GM12878 (cell line): ENCODE results near the gene SCAANT1. TPM values are rescaled to one million over a fixed set of nuclear protein-coding genes. Genes with fewer than 3 reads are reported as not detected.

Source experiments
- ATAC-seq: fragments of 200-7000 bp; cut with Tn5 transposase; 3 replicates; pipeline ENCODE4 v1.9.1; 2020; ENCODE audit warnings: mild to moderate bottlenecking, moderate library complexity
- BruUV-seq: library from RNA; stranded (reverse); fragments of 400-500 nt; replicated peaks from 2 replicates; lab custom pipeline; 2021; lab: Mats Ljungman, UMichigan
- CTCF ChIA-PET: fragments of 300-600 bp; sonication (Branson Sonifier 250); formaldehyde crosslinking; extraction: SDS; loops from one replicate; lab custom pipeline; 2021; ENCODE audit warnings: inconsistent platforms; lab: Yijun Ruan, JAX
- POLR2A ChIA-PET: fragments of 350-600 bp; formaldehyde crosslinking; extraction: SDS; loops from one replicate; lab custom pipeline; 2021; ENCODE audit warnings: inconsistent platforms; lab: Charles Lee
- RAD21 ChIA-PET: fragments of 300-600 bp; sonication (Branson Sonifier 250); formaldehyde crosslinking; loops from one replicate; lab custom pipeline; 2023; ENCODE audit warnings: antibody characterized with exemption; ENCODE audit not compliant: unreplicated experiment; lab: Charles Lee
- SMC1A ChIA-PET: fragments of 300-600 bp; sonication (Branson Sonifier 250); formaldehyde crosslinking; loops from one replicate; lab custom pipeline; 2023; ENCODE audit not compliant: unreplicated experiment, uncharacterized antibody; lab: Charles Lee
- DNase-seq: peaks from one replicate; pipeline ENCODE4 v3.0.0-alpha.2; 2011; ENCODE audit warnings: low read depth, low spot score
- FAIRE-seq: peaks from 3 replicates; lab custom pipeline; 2011; peaks lifted over from hg19 to GRCh38; lab: Jason Lieb, UNC
- H2AFZ ChIP-seq: 2 replicates; pipeline ENCODE4 v1.6.0; 2011; ENCODE audit warnings: low read depth, low read length, control low read depth; ENCODE audit not compliant: control insufficient read depth
- H3K27ac ChIP-seq: 2 replicates; pipeline ENCODE4 v1.5.1; 2011; ENCODE audit warnings: control low read depth; ENCODE audit not compliant: control insufficient read depth, insufficient read depth
- H3K27me3 ChIP-seq, 2 experiments: replicated peaks in 1 of 2; 2 replicates each; pipeline versions ENCODE4 v1.6.0 to v1.6.1; 2011; ENCODE audit warnings: low read length in 1 of 2; ENCODE audit not compliant: control insufficient read depth in 2 of 2, insufficient read depth in 2 of 2
- H3K36me3 ChIP-seq, 2 experiments: 2 replicates each; pipeline ENCODE4 v1.5.1; 2011; ENCODE audit warnings: low read length in 1 of 2; ENCODE audit not compliant: control insufficient read depth in 2 of 2, insufficient read depth in 2 of 2
- H3K4me1 ChIP-seq: 2 replicates; pipeline ENCODE4 v1.6.1; 2011; ENCODE audit warnings: mild to moderate bottlenecking, low read length, moderate library complexity, mixed read lengths; ENCODE audit not compliant: control insufficient read depth, insufficient read depth
- H3K4me2 ChIP-seq: 2 replicates; pipeline ENCODE4 v1.6.0; 2011; ENCODE audit warnings: control low read depth; ENCODE audit not compliant: control insufficient read depth, insufficient read depth
- H3K4me3 ChIP-seq: fragments of 200-600 bp; sonication (generic); 2 replicates; pipeline ENCODE4 v1.5.1; 2016
- H3K79me2 ChIP-seq: 2 replicates; pipeline ENCODE4 v1.6.0; 2011; ENCODE audit warnings: low read length; ENCODE audit not compliant: control insufficient read depth, insufficient read depth
- H3K9ac ChIP-seq: 2 replicates; pipeline ENCODE4 v1.8.0; 2011; ENCODE audit warnings: low read length, control low read depth, mixed read lengths; ENCODE audit not compliant: control insufficient read depth, insufficient read depth
- H3K9me3 ChIP-seq: replicated peaks from 3 replicates; pipeline ENCODE4 v1.5.1; 2011; ENCODE audit warnings: mild to moderate bottlenecking, low read length; ENCODE audit not compliant: control insufficient read depth, insufficient read depth
- H4K20me1 ChIP-seq: 2 replicates; pipeline ENCODE4 v1.6.0; 2011; ENCODE audit not compliant: control insufficient read depth, insufficient read depth
- ATF7 ChIP-seq: fragments of 450-650 bp; IDR thresholded peaks from 2 replicates; pipeline ENCODE4 v1.6.1; 2016; ENCODE audit warnings: low read depth, mild to moderate bottlenecking
- ELK1 ChIP-seq: IDR thresholded peaks from 2 replicates; pipeline ENCODE4 v1.6.1; 2012; ENCODE audit warnings: low read depth, low read length, improper control_type of control experiment
- IRF3 ChIP-seq: fragments of 450-650 bp; IDR thresholded peaks from 2 replicates; pipeline ENCODE4 v1.6.1; 2014; ENCODE audit warnings: mild to moderate bottlenecking
- LARP7 ChIP-seq: fragments of 450-650 bp; IDR thresholded peaks from 2 replicates; pipeline ENCODE4 v1.6.1; 2017; ENCODE audit warnings: mild to moderate bottlenecking
- MYB ChIP-seq: fragments of 150-350 bp; IDR thresholded peaks from 2 replicates; pipeline ENCODE4 v1.6.1; 2014; ENCODE audit warnings: mild to moderate bottlenecking, low read depth, low read length, borderline replicate concordance
- NR2F1 ChIP-seq: fragments of 450-650 bp; conservative IDR thresholded peaks from 2 replicates; pipeline ENCODE4 v1.6.1; 2017; ENCODE audit warnings: mild to moderate bottlenecking
- in situ Hi-C: fragments of 300-500 bp; cut with MboI; formaldehyde crosslinking; loops from 9 replicates; pipeline ENCODE4 v1.14.3; 2018; ENCODE audit warnings: mixed read lengths
- intact Hi-C: fragments of 100-400 bp; cut with micrococcal nuclease; formaldehyde crosslinking; loops from one replicate; pipeline ENCODE4 v1.14.2; 2022; ENCODE audit not compliant: unreplicated experiment
- polyA plus RNA-seq, 11 experiments: library from polyadenylated mRNA; depleted of rRNA in 4 of 11; unstranded in 6 of 11; stranded (reverse) in 5 of 11; fragments of >200 nt; fragmentation: Nextera tagmentation in 4 of 11; fragmentation: Illumina TruSeq in 1 of 11; extraction: Ambion mirVana in 4 of 11; extraction: Trizol in 1 of 11; gene quantifications; 1 replicate in 1 of 11; 2 replicates in 10 of 11; pipeline versions ENCODE4 v1.2.1 to v1.2.3, GENCODE V29; 2011 to 2016; ENCODE audit warnings: inconsistent platforms in 2 of 11, missing spikeins in 2 of 11, low read depth in 1 of 11
- total RNA-seq, 4 experiments: library from RNA; depleted of rRNA in 3 of 4; stranded (reverse); fragments of >200 nt in 3 of 4; fragmentation: Illumina TruSeq in 1 of 4; extraction: Trizol in 1 of 4; gene quantifications; 2 replicates each; pipeline versions ENCODE4 v1.2.1 to v1.2.3, GENCODE V29; 2013 to 2021

The SCAANT1 gene
- total and polyA plus RNA-seq, 10 of the 15 experiments (the other 5 are each of a cell fraction or from before 2014, with no cell fraction given) = 0.60 to 1.7 (median 0.95) TPM; not detected in 6

GRCh38 chr3:63918321-63918720 lies 6.1 kb upstream of the SCAANT1 start:
- CTCF ChIA-PET = interaction anchor here (1.1 kb wide), 1 partner anchor 105 kb away, joined by 4 read pairs; the partner anchor contains the start of gene PSMD6
- no TSS peak for BruUV-seq
- intact Hi-C loops = no loop called here
- no peak overlapping the region for H3K27ac ChIP-seq
- in situ Hi-C loops = no loop called here
- no peaks in the 10 kb centered on the region for H4K20me1 ChIP-seq
- H3K9ac ChIP-seq = no peak overlapping the region
- H3K4me3 ChIP-seq = no peak overlapping the region
- ATAC-seq (no peak), FAIRE-seq (no peak), DNase-seq (no peak)
- H3K9me3 ChIP-seq = no peaks in the 10 kb centered on the region
- no peak overlapping the region for H2AFZ ChIP-seq
- H3K4me2 ChIP-seq = no peak overlapping the region
- RAD21 ChIA-PET = no interaction called here
- POLR2A ChIA-PET = interaction anchor here (1.1 kb wide), 1 partner anchor 22 kb away, joined by 3 read pairs; no protein-coding TSS in a partner anchor
- no peaks in the 10 kb centered on the region for H3K27me3 ChIP-seq
- SMC1A ChIA-PET = no interaction called here
- peaks cover 38% of the 10 kb centered on the region for H3K4me1 ChIP-seq
- H3K79me2 ChIP-seq = peaks cover 9% of the 10 kb centered on the region
- peaks cover 0 to 31% of the 10 kb centered on the region in 2 experiments; a peak in 3 of 4 replicates for H3K36me3 ChIP-seq
- TF ChIP-seq ELK1 = no peak
- no peak for TF ChIP-seq MYB
- TF ChIP-seq IRF3 = no peak
- no peak for TF ChIP-seq NR2F1
- TF ChIP-seq ATF7 = no peak
- no peak for TF ChIP-seq LARP7
